ENCODE data around the gene CRABP2. TPM values are rescaled to one million over a fixed set of nuclear protein-coding genes. Genes with fewer than 3 reads are reported as not detected.
A peak's percentile ranks its signal among the peaks of the same experiment; 100 is the strongest.

CRABP2 gene
- total RNA-seq, 1 donor from 2014 or later, result 146 TPM

DNA sequence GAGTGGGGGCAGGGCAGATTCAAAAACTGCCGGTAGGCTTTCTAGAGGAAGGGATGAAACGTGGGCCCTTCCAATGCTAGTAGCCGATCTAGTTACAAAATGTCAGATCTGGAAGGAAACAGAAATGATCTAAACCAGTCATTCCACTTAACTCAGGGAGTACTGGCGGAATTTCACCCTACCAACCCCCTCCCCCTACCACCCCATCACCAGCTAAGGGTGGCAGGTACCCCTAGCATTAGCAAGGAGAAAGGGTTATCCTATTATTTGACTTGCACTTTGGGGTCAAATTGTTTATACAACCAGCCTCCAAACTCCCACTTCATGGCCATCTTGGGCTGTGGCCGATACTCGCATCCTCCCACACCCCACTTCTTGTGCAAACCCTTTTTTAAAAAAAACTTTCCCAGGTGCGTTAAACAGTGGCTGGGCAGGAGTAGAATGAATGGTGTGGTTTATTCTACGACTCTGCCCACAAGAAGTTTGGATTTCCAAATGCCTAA lies 36.1 kb upstream of the CRABP2 start:
- H3K9me3 Mint-ChIP-seq (ENCODE audit: unreplicated experiment), result no peaks in the 10 kb centered on the region
- peak overlapping the region; percentile 98 for H3K4me3 Mint-ChIP-seq (ENCODE audit: unreplicated experiment)
- peak overlapping the region; percentile 96 for H3K27ac Mint-ChIP-seq (ENCODE audit: unreplicated experiment)
- H3K27me3 Mint-ChIP-seq (ENCODE audit: unreplicated experiment), result no peaks in the 10 kb centered on the region
- TF ChIP-seq, protein P1, sequence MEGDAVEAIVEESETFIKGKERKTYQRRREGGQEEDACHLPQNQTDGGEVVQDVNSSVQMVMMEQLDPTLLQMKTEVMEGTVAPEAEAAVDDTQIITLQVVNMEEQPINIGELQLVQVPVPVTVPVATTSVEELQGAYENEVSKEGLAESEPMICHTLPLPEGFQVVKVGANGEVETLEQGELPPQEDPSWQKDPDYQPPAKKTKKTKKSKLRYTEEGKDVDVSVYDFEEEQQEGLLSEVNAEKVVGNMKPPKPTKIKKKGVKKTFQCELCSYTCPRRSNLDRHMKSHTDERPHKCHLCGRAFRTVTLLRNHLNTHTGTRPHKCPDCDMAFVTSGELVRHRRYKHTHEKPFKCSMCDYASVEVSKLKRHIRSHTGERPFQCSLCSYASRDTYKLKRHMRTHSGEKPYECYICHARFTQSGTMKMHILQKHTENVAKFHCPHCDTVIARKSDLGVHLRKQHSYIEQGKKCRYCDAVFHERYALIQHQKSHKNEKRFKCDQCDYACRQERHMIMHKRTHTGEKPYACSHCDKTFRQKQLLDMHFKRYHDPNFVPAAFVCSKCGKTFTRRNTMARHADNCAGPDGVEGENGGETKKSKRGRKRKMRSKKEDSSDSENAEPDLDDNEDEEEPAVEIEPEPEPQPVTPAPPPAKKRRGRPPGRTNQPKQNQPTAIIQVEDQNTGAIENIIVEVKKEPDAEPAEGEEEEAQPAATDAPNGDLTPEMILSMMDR (IDR thresholded peaks at IDR 0.05), result no peak
- no peak for DNase-seq (ENCODE audit: extremely low spot score, unreplicated experiment)
- peaks cover 35% of the 10 kb centered on the region for H3K4me1 Mint-ChIP-seq (ENCODE audit: unreplicated experiment)
- H3K36me3 Mint-ChIP-seq (ENCODE audit: unreplicated experiment), result peaks cover 17% of the 10 kb centered on the region

DNA sequence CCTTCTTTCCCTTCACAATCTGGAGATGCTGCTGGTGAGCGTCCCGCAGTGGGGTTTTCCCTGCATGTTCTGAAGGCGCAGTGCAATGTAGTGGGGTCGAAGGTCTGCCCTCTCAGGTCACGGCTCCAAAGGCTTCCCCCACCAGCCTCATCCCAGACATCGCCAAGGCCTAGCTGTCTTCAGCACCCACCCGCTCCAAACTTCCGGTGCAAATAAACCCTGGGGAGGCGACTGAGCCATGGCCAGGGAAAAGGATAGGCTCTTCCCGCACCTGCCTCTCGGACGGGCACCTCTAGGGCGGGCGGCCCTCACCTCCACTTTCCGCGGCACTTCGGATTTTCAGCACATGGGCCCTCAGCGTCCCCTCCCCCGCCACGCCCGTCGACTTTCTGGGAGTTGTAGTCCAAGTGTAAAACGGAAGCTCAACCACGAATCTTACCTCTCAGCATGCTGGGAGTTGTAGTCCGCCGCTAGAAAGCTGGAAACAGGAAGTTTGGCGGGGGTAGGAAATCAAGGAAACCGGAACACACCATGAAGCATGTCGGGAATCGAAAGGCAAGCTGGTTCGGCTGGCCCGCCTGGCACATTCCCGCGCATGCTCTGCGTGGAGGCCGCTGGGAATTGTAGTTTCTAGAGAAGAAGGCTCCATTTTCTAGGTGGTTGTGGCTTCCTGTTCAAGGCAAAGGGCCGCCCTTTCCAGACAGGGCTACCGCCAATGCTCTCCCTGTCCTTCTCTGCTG lies 35.5 kb upstream of the CRABP2 start, which contains the start of gene MRPL24:
Gene MRPL24, minus strand, starts transcription at position 348 of the 740 bp plus-strand sequence. CDS start 2,384 bp downstream, outside the sequence.
- TF ChIP-seq, protein P1 (IDR thresholded peaks at IDR 0.05), result no peak
- Mint-ChIP-seq H3K27ac (ENCODE audit: unreplicated experiment) (peak within 1 kb of the TSS; percentile 96), H3K4me3 (ENCODE audit: unreplicated experiment) (peak within 1 kb of the TSS; percentile 98), H3K27me3 (ENCODE audit: unreplicated experiment) (no peaks in the 10 kb centered on the region), H3K4me1 (ENCODE audit: unreplicated experiment) (peaks cover 29% of the 10 kb centered on the region), H3K36me3 (ENCODE audit: unreplicated experiment) (peaks cover 16% of the 10 kb centered on the region), H3K9me3 (ENCODE audit: unreplicated experiment) (no peaks in the 10 kb centered on the region)
- DNase-seq (ENCODE audit: extremely low spot score, unreplicated experiment), result peak; percentile 98

DNA sequence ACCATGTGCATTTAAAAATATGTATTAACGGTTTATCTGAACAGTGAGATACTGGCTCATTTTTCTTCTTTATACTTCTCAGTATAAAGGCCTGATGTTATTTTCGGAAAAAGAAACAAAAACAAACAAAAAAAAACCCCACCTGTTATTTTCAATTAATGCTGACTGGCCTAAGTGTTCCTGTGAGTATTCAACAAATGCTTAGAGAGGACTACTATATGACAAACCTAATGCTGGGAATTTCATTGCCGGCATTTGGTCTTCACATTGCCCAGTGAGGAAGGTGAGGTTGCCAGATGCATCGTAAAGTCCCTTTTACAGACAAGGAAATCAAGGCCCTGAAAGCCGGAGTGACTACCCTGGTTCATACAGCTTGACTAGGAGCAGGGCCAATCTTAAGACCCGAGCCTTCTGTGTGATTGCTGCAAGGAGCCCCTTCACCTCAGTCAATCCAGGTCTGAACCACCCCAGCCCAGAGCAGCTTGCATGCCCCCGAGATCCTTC lies 34.9 kb upstream of the CRABP2 start:
- Mint-ChIP-seq H3K4me1 (ENCODE audit: unreplicated experiment) (peaks cover 24% of the 10 kb centered on the region), H3K27ac (ENCODE audit: unreplicated experiment) (peak overlapping the region; percentile 85), H3K9me3 (ENCODE audit: unreplicated experiment) (no peaks in the 10 kb centered on the region), H3K27me3 (ENCODE audit: unreplicated experiment) (no peaks in the 10 kb centered on the region), H3K4me3 (ENCODE audit: unreplicated experiment) (peak overlapping the region; percentile 98), H3K36me3 (ENCODE audit: unreplicated experiment) (peaks cover 16% of the 10 kb centered on the region)
- no peak for DNase-seq (ENCODE audit: extremely low spot score, unreplicated experiment)
- TF ChIP-seq, protein P1 (IDR thresholded peaks at IDR 0.05), result no peak

DNA sequence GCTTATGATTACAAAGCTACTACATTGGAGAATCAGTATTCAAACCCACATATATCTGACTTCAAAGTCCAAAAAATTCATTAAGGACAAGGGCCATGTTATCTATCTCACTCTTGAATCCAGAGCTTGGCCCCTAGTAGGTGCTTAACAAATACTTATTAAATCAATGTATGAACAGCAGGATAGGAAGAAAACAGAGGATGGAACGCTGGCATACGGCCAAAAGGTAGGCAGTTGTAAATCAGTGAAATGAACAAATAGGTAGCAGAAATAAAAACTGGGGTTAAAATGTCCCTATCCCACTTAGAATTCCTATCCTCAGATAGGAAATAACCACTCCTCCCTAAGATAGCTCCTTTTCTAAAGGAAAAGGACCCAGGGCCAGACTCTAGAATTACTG lies 33.5 kb upstream of the CRABP2 start:
- H3K9me3 Mint-ChIP-seq (ENCODE audit: unreplicated experiment), result no peaks in the 10 kb centered on the region
- no peak overlapping the region for H3K27ac Mint-ChIP-seq (ENCODE audit: unreplicated experiment)
- peaks cover 22% of the 10 kb centered on the region for H3K4me1 Mint-ChIP-seq (ENCODE audit: unreplicated experiment)
- DNase-seq (ENCODE audit: extremely low spot score, unreplicated experiment), result no peak
- H3K4me3 Mint-ChIP-seq (ENCODE audit: unreplicated experiment), result no peak overlapping the region
- peaks cover 11% of the 10 kb centered on the region for H3K36me3 Mint-ChIP-seq (ENCODE audit: unreplicated experiment)
- H3K27me3 Mint-ChIP-seq (ENCODE audit: unreplicated experiment), result no peaks in the 10 kb centered on the region
- TF ChIP-seq, protein P1 (IDR thresholded peaks at IDR 0.05), result no peak

DNA sequence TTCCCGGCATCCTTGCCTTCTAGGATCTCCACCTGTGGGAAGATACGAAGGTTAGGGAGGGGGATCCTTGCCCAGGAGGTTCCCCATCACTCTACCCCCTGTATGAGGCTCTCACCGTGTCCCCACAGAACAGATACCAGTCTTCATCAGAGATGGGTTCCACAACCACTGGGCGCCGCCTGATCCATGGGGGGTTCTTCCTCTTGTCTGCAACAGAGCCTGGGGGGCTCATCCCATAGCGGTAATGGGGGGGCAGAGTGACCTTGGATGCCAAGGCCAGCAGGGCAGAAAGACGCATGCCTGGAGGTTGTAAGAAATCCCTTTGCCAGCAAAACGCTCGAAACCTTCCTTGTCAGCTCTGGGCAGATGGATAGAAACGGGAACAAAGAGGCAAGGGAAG lies 33.0 kb upstream of the CRABP2 start:
- peaks cover 22% of the 10 kb centered on the region for H3K4me1 Mint-ChIP-seq (ENCODE audit: unreplicated experiment)
- TF ChIP-seq, protein P1 (IDR thresholded peaks at IDR 0.05), result no peak
- H3K27me3 Mint-ChIP-seq (ENCODE audit: unreplicated experiment), result no peaks in the 10 kb centered on the region
- peaks cover 7% of the 10 kb centered on the region for H3K36me3 Mint-ChIP-seq (ENCODE audit: unreplicated experiment)
- H3K4me3 Mint-ChIP-seq (ENCODE audit: unreplicated experiment), result no peak overlapping the region
- DNase-seq (ENCODE audit: extremely low spot score, unreplicated experiment), result no peak
- H3K9me3 Mint-ChIP-seq (ENCODE audit: unreplicated experiment), result no peaks in the 10 kb centered on the region
- H3K27ac Mint-ChIP-seq (ENCODE audit: unreplicated experiment), result no peak overlapping the region
